Measurements from ENCODE around the gene HOXB8.
A peak's percentile ranks its signal among the peaks of the same experiment; 100 is the strongest.

The HOXB8 gene

DNA sequence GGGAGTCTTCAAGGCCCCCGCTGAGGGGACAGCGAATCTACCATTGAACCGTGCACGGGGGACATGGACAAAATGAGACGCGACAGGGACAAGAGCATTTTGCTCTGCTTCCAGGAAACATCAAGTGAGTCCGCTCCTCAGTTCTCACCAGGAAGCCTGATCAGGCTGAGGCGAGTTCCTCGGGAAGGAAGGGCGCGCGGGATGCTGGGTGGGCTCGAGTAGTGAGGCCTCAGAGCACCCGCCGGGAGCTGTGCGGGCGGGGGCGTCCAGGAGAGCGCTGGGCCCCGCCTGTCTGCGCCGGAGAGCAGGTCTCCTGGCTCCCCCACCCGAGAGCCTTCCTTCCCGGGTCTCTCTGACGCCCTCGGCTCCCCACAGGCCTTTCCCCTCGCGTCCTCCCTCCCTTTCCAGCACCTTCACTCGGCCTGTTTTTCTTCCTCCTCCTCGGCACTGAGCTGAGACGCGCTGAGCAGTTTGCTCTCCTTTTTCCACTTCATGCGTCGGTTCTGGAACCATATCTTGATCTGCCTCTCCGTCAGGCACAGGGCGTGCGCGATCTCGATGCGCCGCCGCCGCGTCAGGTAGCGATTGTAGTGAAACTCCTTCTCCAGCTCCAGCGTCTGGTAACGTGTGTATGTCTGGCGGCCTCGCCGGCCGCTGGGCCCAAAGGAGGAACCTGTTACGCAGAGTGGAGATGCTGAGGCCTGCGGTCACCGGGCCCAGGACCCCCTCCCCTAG, 18.9 kb downstream of the HOXB8 start:
- DNase-seq (ENCODE audit: low read depth in 2 of 2) = no peak

GRCh38 chr17:48595278-48595999, 19.7 kb downstream of the HOXB8 start:
- DNase-seq (ENCODE audit: low read depth in 2 of 2) = no peak

DNA sequence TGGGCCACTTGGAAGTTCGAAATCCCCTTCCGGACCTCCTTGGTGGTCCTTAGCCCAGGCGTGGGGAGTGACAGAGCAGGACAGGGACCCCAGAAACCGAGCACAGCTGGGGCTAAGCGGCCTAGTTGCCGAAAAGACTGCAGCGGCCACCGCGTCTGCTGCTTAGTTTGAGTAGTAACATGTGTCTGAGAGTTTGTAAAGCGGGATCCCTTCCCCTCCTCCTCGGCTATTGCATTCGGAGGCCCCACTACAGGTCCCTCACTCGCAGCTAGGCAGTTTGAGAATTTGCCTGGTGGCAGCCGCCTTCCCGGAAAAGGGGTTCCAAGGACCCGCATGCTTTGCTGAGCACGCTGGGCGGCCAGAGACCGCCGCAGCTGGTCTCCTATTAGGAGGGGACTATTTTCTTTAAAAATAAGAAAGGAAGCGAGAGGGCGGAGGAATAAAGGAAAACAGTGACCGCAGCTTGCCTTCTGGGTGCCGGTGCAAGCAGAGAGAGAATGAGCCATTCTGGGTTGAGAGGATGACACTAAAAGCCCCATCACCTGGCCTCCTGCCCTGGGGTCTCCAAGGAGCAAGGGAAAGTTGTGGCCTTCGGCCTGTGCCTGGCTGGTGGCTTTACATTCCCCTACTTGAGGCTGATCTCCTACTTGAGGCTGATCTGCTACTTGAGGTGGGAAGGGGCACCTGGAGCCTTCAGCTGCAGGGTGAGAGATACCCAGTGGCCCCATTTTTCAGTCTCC, 20.4 kb downstream of the HOXB8 start:
- DNase-seq (ENCODE audit: low read depth in 2 of 2) = no peak

DNA sequence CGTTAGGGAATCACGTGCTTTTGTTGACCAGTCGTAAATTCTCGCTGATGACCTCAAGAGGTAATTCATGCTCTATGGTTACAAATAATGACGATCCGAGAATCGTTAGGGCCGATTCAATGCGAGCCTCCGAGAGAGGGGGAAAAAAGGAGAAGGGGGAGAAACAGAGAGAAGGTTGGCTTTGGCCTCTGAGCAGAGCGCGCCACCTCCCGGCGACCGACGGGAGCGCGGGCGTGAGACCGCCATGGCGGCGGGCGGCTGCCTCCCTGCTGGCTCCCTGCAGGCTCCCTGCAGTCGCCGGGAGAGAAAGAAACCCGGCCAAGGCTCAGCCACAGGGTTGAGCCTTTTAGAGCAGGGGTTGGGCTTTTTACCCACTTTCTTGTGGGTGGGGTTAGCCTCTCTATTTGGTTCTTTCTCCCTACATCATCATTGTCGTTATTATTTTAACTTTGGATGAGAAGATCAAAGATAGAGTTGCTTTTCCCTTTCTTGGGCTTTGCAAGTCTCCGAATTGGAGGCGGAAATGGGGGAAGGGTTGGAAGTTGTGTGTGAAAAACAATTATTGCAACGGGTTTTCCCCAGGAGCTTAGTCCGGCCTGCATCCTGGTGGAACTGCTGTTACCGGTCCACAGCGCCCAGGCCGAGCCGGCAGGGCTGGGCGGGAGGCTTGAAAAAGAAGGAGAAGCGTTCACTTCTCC, 21.1 kb downstream of the HOXB8 start:
- peak; percentile 54 to 76 for DNase-seq (ENCODE audit: low read depth in 2 of 2)

DNA sequence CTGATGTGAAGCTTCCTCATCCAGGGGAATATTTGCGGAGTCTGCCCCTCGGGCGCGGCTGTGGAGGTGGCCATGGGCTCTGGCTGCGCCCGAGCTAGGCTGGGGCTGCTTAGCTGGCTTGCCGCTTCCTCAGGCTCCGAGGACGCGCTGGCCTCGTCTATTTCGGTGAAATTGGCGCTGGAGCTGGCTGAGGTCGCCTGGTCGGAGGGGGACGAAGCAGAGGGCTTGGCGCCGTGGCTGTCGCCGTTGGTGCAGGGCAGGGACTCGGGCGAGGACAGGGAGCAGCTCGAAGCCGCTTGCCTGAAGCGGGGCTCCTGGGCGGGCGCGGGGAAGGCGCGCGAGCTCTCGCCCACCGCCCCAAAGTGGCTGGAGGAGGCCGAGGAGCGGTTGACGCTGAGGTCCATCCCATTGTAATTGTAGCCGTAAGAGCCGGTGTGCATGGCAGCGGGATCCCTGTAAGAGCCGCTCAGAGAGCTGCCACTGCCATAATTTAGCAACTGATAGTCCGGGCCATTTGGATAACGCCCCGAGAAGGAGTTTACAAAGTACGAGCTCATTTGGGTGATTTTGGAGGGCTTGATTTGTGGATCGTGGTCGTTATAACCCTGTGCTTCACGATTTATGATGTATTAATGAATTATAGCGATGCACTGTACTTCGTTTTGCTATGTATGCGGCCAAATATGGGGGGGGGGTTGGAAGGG, 21.8 kb downstream of the HOXB8 start, which contains the start of gene HOXB5:
HOXB5 (minus strand) TSS at position 654 of the 704 bp plus-strand sequence; CDS start at position 557, 97 bp downstream.
- no peak for DNase-seq (ENCODE audit: low read depth in 2 of 2)

DNA sequence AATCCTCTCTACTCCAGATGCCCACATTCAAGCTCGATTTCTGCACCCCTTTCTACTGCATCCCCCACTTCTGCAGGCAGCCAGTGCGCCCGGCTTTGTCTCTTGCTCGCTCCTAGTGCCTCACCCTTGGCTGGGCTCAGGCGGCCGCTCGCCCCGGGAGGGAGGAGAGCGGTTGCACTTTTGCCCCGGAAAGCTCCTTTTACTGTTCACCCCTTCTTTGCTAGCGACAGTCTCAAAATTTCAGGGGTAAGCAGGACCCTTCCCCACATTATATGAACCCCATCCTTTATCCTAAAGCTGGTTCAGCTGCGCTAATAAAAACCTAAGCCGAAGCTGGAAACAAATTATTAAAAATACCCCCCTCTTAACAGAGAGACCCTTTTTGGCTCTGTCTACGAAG, 22.5 kb downstream of the HOXB8 start:
- no peak for DNase-seq (ENCODE audit: low read depth in 2 of 2)

DNA sequence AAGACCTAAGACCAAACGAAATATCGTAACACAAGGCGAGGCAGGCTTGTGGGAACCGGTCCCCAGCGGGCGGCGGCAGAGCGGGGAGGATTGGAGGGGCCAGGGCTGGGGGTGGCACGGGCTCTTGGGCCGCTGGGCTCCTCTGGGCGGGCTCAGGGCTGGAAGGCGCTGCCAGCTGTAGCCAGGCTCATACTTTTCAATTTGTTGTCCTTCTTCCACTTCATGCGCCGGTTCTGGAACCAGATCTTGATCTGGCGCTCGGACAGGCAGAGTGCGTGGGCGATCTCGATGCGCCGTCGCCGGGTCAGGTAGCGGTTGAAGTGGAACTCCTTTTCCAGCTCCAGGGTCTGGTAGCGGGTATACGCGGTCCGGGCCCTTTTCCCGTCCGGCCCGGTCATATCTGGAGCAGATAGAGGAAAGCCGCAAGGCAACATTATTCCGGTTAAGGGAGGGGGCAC, 23.0 kb downstream of the HOXB8 start:
- DNase-seq (ENCODE audit: low read depth in 2 of 2) = no peak

DNA sequence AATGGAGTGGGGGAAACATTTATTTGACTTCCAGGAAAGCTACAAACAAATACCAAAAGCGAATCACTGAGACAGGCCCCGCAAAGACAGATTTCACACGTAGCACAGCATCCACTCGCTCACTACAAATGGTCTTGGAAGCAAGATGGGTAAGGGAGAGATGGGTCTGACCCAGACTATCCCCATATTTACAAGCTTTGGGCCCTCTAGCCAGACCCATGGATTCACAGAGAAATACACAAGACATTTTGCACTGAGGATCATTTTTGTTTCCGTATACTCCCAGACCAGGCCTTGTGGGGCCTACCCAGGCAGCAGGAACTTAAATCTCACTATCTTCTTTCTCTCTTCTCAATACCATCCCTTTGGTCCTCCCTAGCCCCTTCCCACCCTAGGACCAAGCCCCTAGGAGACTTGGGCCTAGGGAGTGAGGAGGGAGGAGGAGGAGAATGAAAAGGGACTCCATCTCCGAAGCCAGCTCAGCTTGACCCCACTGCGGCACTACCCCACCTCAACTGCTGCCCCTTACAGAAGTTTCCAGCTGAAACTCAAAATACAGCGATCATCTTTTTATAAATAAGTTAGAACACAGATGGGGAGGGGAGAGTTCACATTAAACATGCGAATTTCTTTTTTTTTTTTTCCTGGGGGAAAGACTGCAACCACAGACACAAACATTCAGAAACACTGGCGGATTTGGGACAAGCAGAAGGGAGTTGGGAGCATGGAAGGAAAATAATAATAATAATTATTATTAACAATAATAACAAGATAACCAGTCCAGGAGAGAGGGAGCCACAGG, 23.6 kb downstream of the HOXB8 start:
- no peak for DNase-seq (ENCODE audit: low read depth in 2 of 2)

DNA sequence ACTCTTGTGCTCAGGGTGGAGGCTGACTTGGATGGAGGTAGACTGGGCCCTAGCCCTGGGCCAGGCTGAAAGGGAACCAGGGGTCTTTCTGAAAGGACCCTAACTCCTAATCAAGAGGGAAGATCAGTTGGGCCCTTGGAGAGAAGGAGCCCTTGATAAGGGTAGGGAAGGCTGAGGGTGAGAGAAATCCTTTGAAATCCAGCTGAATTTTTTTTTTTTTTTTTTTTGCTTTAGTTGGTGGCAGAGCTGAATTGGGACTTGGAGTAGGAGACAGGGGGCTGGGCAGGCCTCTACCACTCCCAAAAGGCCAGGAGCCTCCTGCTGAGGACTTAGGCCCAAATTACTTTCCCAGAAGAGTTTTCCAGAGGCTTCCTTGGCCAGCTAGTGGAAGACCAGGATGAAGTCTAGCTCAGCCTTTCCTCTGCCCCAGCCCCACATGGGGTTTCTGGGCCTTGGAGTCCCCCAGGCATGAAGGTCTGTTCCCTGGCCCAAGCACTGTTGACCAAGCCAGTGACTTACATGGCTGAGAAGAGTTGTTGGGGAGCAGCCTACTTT, 24.4 kb downstream of the HOXB8 start:
- DNase-seq (ENCODE audit: low read depth in 2 of 2) = no peak

- DNase-seq (ENCODE audit: low read depth in 2 of 2) = no peak
Measured at GRCh38 chr17:48589831-48590606, 25.1 kb downstream of the HOXB8 start, which contains the start of gene HOXB3. Gene HOXB3 (minus strand): TSS chr17:48590241. CDS start chr17:48552474, 37,767 bp downstream.

DNA sequence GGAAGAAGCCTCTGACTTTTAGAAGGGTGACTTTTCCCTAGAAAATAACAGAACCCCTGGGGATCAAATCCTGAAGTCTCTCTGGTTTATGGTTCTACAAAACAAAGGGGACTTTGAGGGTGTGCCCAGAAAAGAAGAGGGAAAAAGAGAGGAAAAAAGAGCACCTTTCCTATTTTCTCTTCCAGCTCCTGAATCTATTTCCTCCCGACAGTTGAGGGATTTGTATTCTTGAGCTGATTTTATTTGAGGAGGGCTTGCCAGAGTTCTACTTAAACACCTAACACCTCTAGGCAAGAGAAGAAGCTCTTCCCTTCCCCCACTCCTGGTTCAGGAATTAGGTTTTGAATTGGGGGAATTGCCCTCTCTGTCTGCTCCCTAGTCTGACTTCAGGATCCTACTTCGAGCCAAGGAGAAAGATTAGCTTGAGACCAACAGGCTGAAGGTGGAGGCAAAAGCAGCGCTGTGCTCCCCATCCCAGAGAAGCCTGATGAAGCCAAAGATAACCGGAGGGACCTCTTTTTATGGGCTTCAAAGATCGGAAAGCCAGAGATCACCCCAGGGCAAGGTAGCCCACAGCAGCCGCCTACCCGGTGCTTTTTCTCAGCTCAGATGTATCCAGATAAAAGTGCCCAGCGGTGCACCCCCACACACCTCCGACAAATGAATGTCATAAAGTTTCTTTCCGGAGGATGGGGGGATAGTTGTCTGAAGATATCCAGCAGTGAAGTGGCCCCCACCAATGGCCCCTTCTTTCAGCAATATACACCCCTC, 25.8 kb downstream of the HOXB8 start:
- no peak for DNase-seq (ENCODE audit: low read depth in 2 of 2)

DNA sequence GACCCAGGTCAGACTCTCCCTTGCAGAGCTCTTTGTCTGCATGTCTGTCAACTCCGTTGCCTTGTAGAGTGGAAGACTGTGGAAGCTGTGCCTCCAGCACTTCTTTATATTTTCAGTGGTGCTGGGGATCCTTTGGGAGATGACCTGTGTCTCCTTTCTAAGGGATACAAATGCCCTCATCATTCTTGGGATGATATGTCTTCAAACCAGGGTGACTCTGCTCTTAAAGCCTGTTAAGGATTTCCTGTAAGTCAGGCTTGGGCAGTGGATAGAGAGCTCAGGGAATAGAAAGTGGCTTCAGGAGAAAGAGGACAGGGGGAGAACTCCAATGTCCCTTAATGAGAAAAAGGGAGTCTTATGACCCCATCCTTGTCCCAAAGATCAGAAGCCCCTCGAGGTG, 26.6 kb downstream of the HOXB8 start:
- no peak for DNase-seq (ENCODE audit: low read depth in 2 of 2)

- no peak for DNase-seq (ENCODE audit: low read depth in 2 of 2)
Measured at GRCh38 chr17:48588074-48588415, 27.0 kb downstream of the HOXB8 start.

DNA sequence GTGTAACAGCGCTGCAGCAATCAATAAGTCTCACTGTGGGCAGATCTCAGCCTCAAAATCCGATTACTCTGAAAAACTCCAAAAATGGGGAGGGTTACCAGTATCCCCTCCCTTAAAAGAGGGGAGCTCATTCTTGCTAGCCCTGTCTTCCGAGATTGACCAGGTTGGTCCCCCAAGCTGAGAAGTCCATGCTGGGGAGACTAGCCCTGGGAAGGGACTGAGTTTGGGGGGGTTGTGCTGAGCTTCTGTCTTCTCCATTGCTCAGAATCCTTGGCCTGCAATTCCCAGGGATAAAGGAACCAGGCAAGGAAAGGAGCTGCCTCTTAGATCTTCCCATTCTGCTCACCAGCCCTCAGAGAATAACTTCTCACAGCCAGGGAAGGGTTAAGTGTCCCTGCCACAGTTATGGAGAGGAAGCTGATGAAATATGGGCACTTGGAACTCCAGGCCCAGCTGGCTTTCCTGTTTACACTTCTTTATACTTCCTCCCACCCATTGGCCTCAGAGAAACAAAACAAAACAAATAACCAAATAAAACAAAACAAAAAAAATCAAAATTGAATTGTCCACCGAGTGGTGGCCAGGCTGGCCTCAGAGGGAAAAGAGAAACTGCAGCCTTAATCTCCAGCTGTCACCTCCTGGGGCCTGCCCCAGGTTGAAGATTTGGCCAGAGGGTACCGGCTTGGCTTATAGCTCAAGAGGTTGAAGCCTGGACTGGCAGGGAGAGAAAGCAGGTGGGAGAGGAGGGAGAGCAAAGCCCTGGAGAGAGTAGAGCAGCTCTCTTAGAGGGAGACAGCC, 27.6 kb downstream of the HOXB8 start:
- DNase-seq (ENCODE audit: low read depth in 2 of 2) = no peak

DNA sequence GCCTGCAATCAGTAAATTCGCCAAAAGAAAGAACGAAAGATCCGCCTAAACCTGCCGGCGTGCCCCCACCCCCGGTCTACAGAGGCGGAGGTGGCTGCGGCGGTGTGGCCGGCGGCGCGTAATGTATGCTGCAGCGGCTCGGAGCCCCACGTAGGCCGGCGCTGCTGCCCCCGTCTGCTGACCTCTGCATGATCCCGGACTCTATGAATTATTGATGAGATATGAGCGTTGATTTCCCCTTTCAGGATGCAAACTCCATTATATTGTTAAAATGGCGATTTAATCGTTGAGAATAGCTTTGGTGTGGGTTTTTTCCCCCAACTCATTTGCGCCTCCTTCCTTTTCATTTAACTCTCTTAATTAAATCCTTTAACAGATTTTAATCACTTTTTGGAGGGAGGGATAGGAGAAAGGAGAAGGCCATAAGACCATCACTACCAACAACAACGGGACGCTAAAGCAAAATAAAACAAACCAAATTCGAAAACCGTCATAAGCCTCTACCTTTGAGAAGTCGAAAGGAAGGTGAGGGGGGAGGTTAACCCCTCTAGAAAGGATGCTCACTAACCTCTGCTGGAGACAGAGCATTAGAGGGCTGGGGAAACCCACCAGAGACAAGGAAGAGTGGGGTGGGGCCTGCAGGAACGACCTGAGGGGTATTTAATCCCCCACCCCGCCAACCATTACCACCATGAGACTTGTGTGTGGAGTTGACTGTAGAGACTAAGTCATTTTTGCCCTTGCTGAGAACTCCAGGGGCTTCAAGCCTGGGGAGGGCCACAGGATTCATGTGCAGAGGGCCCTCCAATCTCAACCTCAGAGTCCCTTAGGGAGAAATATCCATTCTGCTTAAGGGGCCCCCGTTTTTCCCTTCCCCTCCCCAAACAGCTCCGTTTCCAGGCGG, 28.5 kb downstream of the HOXB8 start:
- DNase-seq (ENCODE audit: low read depth in 2 of 2) = no peak

DNA sequence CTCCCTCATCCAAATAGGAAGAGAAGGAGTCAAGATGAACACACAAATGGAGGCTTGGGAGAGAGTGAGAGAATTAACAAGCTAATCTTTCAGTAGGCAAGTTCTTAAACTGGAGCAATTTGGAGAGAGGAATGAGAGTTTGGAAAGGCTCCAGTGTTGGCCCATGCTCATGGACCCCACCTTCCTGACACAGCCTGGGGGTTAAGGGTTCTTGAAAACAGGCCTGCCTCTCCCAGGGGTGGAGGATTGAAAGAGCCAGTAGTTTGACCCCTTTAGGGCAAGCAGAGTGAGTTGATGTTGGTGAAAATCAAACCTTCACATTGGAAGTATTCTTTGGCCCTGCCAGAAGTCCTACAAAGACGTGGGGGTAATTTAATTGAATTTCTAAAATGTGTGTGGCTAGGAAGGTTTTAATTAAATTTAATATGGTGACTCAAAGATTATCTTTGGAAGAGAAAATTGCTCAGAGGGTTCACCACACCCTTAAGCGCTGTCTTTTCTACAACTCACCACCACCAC, 30.8 kb downstream of the HOXB8 start:
- no peak for DNase-seq (ENCODE audit: low read depth in 2 of 2)

Measured in stimulated activated CD4-positive, alpha-beta T cell treated with anti-CD3 and anti-CD28 coated beads, Interleukin-12 subunit alpha, Interleukin-12 subunit beta, amount 100 ng/mL, for 24 hours (primary cell).